NB4 (cell line): ENCODE measurements around the gene PLD2.

Source experiments
- MYC ChIP-seq: IDR thresholded peaks from 2 replicates; pipeline ENCODE4 v1.6.1; 2011; ENCODE audit warnings: low read depth, low read length
- TF ChIP-seq, protein P1 (sequence below): IDR thresholded peaks from one replicate; pipeline ENCODE4 v1.5.1; 2012; ENCODE audit warnings: low read depth, low read length

DNA sequence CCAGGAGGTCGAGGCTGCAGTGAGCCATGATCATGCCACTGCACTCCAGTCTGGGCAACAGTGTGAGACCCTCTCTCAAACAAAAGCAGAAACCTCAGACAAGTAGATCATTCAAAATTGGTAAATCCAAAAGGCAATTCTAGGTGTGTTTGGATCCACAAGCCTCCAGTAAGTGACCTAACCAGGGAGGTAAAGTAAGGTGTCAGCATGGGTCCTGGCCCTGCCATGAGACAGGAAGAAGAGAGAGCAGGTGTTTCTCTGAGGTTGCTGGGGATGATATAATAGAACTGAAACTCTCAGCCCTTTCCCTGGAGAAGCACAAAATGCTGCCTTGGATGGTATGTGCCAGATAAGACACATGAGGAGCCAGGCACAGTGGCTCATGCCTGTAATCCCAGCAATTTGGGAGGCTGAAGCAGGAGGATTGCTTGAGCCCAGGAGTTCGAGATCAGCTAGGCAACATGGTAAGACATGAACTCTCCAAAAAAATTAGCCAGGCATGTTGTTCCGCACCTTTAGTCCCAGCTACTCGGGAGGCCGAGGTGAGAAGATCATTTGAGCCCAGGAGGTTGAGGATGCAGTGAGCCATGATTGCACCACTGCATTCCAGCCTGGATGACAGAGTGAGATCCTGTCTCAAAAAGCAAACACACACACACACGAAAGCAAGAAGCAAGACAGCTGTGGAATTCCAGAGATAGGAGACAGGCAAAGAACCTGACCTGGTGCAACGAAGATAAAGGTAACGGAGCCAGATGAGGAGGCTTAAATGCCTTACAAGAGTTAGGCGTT is 28.8 kb upstream of the PLD2 start:
- TF ChIP-seq, protein P1, sequence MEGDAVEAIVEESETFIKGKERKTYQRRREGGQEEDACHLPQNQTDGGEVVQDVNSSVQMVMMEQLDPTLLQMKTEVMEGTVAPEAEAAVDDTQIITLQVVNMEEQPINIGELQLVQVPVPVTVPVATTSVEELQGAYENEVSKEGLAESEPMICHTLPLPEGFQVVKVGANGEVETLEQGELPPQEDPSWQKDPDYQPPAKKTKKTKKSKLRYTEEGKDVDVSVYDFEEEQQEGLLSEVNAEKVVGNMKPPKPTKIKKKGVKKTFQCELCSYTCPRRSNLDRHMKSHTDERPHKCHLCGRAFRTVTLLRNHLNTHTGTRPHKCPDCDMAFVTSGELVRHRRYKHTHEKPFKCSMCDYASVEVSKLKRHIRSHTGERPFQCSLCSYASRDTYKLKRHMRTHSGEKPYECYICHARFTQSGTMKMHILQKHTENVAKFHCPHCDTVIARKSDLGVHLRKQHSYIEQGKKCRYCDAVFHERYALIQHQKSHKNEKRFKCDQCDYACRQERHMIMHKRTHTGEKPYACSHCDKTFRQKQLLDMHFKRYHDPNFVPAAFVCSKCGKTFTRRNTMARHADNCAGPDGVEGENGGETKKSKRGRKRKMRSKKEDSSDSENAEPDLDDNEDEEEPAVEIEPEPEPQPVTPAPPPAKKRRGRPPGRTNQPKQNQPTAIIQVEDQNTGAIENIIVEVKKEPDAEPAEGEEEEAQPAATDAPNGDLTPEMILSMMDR, result no peak
- TF ChIP-seq MYC, result no peak
